A549 (cell line): ENCODE data around the gene MAGEE2.
"Not testable (repeated sequence)": the region's sequence is repeated elsewhere in the genome, so short reads cannot be mapped to it uniquely, and the experiment has no call there.

Source experiments
- CEBPB ChIP-seq, 2 experiments: fragments of >200 bp in 1 of 2; sonication (Bioruptor Twin) in 1 of 2; formaldehyde crosslinking in 1 of 2; IDR thresholded peaks; 2 replicates each; pipeline ENCODE4 v1.6.1; 2012 to 2016
- EP300 ChIP-seq, 2 experiments: fragments of >200 bp; sonication (Bioruptor Twin); formaldehyde crosslinking; IDR thresholded peaks; 2 replicates in 1 of 2; 3 replicates in 1 of 2; pipeline ENCODE4 v1.6.1; 2016 to 2017
- MYC ChIP-seq: IDR thresholded peaks from 2 replicates; pipeline ENCODE4 v1.6.1; 2012; ENCODE audit warnings: mild to moderate bottlenecking, inconsistent platforms, low read length, improper control_type of control experiment, borderline replicate concordance
- POLR2A ChIP-seq: IDR thresholded peaks from 2 replicates; pipeline ENCODE4 v1.6.1; 2012; ENCODE audit warnings: mild to moderate bottlenecking, low read length
- POLR2AphosphoS2 ChIP-seq: conservative IDR thresholded peaks from 2 replicates; pipeline ENCODE4 v1.6.1; 2012; ENCODE audit warnings: low read length, improper control_type of control experiment, inconsistent platforms
- RAD21 ChIP-seq, 2 experiments: fragments of >200 bp in 1 of 2; sonication (Bioruptor Twin) in 1 of 2; formaldehyde crosslinking in 1 of 2; IDR thresholded peaks in 1 of 2; conservative IDR thresholded peaks in 1 of 2; 2 replicates in 1 of 2; 3 replicates in 1 of 2; pipeline ENCODE4 v1.6.1; 2012 to 2018; ENCODE audit warnings: inconsistent platforms in 1 of 2
- USF2 ChIP-seq: fragments of 450-650 bp; IDR thresholded peaks from 2 replicates; pipeline ENCODE4 v1.6.1; 2014; ENCODE audit warnings: antibody characterized with exemption
- TF ChIP-seq, protein P1 (sequence below): fragments of >200 bp; sonication (Bioruptor Twin); formaldehyde crosslinking; IDR thresholded peaks from 3 replicates; pipeline ENCODE4 v1.5.1; 2016
- TF ChIP-seq, protein P2 (sequence below): fragments of 150-350 bp; IDR thresholded peaks from 2 replicates; pipeline ENCODE4 v1.6.1; 2014; ENCODE audit warnings: low read depth, mild to moderate bottlenecking, low read length

DNA sequence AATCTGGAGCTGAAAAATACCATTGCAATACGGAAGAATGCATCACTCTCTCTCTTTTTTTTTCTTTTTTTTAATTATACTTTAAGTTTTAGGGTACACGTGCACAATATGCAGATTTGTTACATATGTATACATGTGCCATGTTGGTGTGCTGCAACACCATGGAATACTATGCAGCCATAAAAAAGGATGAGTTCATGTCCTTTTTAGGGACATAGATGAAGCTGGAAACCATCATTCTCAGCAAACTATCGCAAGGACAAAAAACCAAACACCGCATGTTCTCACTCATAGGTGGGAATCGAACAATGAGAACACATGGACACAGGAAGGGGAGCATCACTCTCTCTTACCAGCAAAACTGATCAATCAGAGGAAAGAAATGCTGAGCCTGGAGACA is 17.0 kb downstream of the MAGEE2 start:
- not testable (repeated sequence) for TF ChIP-seq MYC; CEBPB (IDR thresholded peaks at IDR 0.05); POLR2A; RAD21 (conservative IDR thresholded peaks at IDR 0.05 in 1 of 2, IDR thresholded peaks at IDR 0.05 in 1 of 2); EP300 (IDR thresholded peaks at IDR 0.05); POLR2AphosphoS2; USF2
- TF ChIP-seq, protein P1, sequence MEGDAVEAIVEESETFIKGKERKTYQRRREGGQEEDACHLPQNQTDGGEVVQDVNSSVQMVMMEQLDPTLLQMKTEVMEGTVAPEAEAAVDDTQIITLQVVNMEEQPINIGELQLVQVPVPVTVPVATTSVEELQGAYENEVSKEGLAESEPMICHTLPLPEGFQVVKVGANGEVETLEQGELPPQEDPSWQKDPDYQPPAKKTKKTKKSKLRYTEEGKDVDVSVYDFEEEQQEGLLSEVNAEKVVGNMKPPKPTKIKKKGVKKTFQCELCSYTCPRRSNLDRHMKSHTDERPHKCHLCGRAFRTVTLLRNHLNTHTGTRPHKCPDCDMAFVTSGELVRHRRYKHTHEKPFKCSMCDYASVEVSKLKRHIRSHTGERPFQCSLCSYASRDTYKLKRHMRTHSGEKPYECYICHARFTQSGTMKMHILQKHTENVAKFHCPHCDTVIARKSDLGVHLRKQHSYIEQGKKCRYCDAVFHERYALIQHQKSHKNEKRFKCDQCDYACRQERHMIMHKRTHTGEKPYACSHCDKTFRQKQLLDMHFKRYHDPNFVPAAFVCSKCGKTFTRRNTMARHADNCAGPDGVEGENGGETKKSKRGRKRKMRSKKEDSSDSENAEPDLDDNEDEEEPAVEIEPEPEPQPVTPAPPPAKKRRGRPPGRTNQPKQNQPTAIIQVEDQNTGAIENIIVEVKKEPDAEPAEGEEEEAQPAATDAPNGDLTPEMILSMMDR, result not testable (repeated sequence)
- TF ChIP-seq, protein P2, sequence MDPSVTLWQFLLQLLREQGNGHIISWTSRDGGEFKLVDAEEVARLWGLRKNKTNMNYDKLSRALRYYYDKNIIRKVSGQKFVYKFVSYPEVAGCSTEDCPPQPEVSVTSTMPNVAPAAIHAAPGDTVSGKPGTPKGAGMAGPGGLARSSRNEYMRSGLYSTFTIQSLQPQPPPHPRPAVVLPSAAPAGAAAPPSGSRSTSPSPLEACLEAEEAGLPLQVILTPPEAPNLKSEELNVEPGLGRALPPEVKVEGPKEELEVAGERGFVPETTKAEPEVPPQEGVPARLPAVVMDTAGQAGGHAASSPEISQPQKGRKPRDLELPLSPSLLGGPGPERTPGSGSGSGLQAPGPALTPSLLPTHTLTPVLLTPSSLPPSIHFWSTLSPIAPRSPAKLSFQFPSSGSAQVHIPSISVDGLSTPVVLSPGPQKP, result not testable (repeated sequence)
